K562 (cell line): ENCODE measurements around the gene STX3. TPM values are rescaled to one million over a fixed set of nuclear protein-coding genes. Genes with fewer than 3 reads are reported as not detected.
A peak's percentile ranks its signal among the peaks of the same experiment; 100 is the strongest.

Experiments used
- ETS2 ChIP-seq: IDR thresholded peaks from 2 replicates; pipeline ENCODE4 v1.6.1; 2016; ENCODE audit warnings: borderline replicate concordance, missing genetic modification characterization, mild to moderate bottlenecking, moderate library complexity, missing compliant biosample characterization; ENCODE audit not compliant: poor library complexity, severe bottlenecking
- HDAC6 ChIP-seq: IDR thresholded peaks from 2 replicates; pipeline ENCODE4 v1.6.1; 2012; ENCODE audit warnings: low read depth, mild to moderate bottlenecking, control low read depth, inconsistent platforms, low read length, moderate library complexity
- MECOM ChIP-seq: fragments of 250-450 bp; sonication (Bioruptor Pico); IDR thresholded peaks from 2 replicates; pipeline ENCODE4 v1.8.0; 2022; ENCODE audit warnings: inconsistent platforms
- POLR2AphosphoS2 ChIP-seq: IDR thresholded peaks from 2 replicates; pipeline ENCODE4 v1.6.1; 2012; ENCODE audit warnings: low read length, improper control_type of control experiment
- POLR2B ChIP-seq: fragments of 450-650 bp; IDR thresholded peaks from 2 replicates; pipeline ENCODE4 v1.6.1; 2018; ENCODE audit warnings: low read depth; ENCODE audit not compliant: partially characterized antibody
- RBM39 ChIP-seq: fragments of 200-400 bp; formaldehyde crosslinking; optimal IDR thresholded peaks from 2 replicates; pipeline ENCODE3; 2018; ENCODE audit warnings: low read depth, low read length
- ZNF584 ChIP-seq: fragments of 200-800 bp; sonication (Bioruptor generic); IDR thresholded peaks from 2 replicates; pipeline ENCODE4 v1.6.1; 2016; ENCODE audit warnings: low read depth, mild to moderate bottlenecking, missing genetic modification characterization, missing compliant biosample characterization
- polyA plus RNA-seq, 8 experiments: library from polyadenylated mRNA; depleted of rRNA in 4 of 8; stranded (reverse) in 5 of 8; unstranded in 3 of 8; fragments of >200 nt; fragmentation: Nextera tagmentation in 2 of 8; fragmentation: Illumina TruSeq in 1 of 8; extraction: Ambion mirVana in 2 of 8; extraction: Trizol in 1 of 8; gene quantifications; 2 replicates each; pipeline versions ENCODE4 v1.2.1 to v1.2.3, GENCODE V29; 2011 to 2014; ENCODE audit warnings: inconsistent platforms in 1 of 8, missing spikeins in 1 of 8
- total RNA-seq, 7 experiments: library from RNA; depleted of rRNA in 6 of 7; stranded (reverse); fragments of >200 nt in 6 of 7; fragmentation: Illumina TruSeq in 2 of 7; extraction: Trizol in 2 of 7; gene quantifications; 2 replicates each; pipeline versions ENCODE4 v1.2.1 to v1.2.3, GENCODE V29; 2011 to 2021; ENCODE audit warnings: low replicate concordance in 1 of 7
- TF ChIP-seq, protein P1 (sequence below): fragments of 450-650 bp; formaldehyde crosslinking; IDR thresholded peaks from 2 replicates; pipeline ENCODE4 v1.4.0; 2020; ENCODE audit warnings: mild to moderate bottlenecking, moderate library complexity
- TF ChIP-seq, protein P2 (sequence below), 2 experiments: IDR thresholded peaks; 2 replicates each; pipeline ENCODE4 v1.6.1; 2011; ENCODE audit warnings: borderline replicate concordance in 1 of 2, control low read depth in 1 of 2, low read depth in 1 of 2, low read length in 1 of 2, mild to moderate bottlenecking in 1 of 2, mixed read lengths in 1 of 2, moderate library complexity in 1 of 2; ENCODE audit not compliant: insufficient read depth in 1 of 2, insufficient read length in 1 of 2, poor library complexity in 1 of 2, severe bottlenecking in 1 of 2; ENCODE audit errors: extremely low read depth in 1 of 2
- TF ChIP-seq, protein P3 (sequence below): IDR thresholded peaks from 3 replicates; pipeline ENCODE4 v1.6.1; 2011; ENCODE audit warnings: borderline replicate concordance, mild to moderate bottlenecking, moderate library complexity; ENCODE audit not compliant: insufficient read length; ENCODE audit errors: extremely low read depth
- TF ChIP-seq, protein P4 (sequence below), 2 experiments: fragments of 450-650 bp; formaldehyde crosslinking in 1 of 2; IDR thresholded peaks; 2 replicates each; pipeline versions ENCODE4 v1.4.0 to v1.6.1; 2014 to 2020; ENCODE audit warnings: mild to moderate bottlenecking in 2 of 2, borderline replicate concordance in 1 of 2, low read depth in 1 of 2

Gene STX3
- total and polyA plus RNA-seq, 9 of the 15 experiments (the other 6 are each of a cell fraction or from before 2014, with no cell fraction given): 12.0 to 91.6 (median 48.7) TPM

DNA sequence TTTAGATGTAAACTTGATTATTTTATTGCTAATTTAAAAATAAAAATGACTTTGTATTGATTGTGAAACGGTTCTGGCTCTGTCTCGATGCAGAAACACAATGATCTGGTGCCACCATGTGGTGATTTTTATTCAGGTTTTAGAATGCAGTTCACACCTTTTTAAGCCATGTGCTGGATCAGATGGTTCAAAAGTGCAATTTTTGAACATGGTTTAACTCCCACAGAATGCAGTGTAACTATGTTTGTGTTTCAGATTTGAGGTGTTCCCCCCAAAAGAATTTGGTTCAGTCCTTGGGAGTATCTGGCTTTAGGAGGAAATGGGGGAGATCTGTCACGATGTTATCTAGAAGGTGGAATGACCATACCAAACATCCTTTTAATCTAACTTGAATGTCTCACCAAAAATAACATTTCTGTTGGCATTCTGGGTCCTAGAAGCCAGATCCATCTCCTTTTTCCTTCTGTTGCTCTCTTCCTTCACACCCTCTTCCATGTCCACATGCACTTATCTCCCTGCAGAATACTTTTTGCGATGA lies 47.5 kb downstream of the STX3 start (continued):
- TF ChIP-seq, protein P1, sequence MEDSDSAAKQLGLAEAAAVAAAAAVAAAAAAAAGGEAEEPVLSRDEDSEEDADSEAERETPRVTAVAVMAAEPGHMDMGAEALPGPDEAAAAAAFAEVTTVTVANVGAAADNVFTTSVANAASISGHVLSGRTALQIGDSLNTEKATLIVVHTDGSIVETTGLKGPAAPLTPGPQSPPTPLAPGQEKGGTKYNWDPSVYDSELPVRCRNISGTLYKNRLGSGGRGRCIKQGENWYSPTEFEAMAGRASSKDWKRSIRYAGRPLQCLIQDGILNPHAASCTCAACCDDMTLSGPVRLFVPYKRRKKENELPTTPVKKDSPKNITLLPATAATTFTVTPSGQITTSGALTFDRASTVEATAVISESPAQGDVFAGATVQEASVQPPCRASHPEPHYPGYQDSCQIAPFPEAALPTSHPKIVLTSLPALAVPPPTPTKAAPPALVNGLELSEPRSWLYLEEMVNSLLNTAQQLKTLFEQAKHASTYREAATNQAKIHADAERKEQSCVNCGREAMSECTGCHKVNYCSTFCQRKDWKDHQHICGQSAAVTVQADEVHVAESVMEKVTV: peak; percentile 69; the same call in 1 of the 2 replicates
- TF ChIP-seq ZNF584 (CRISPR knock-in tag) (no peak), HDAC6 (no peak), POLR2AphosphoS2 (no peak), RBM39 (no peak), POLR2B (no peak), MECOM (CRISPR knock-in tag) (no peak), ETS2 (tag) (no peak)
- TF ChIP-seq, protein P2, sequence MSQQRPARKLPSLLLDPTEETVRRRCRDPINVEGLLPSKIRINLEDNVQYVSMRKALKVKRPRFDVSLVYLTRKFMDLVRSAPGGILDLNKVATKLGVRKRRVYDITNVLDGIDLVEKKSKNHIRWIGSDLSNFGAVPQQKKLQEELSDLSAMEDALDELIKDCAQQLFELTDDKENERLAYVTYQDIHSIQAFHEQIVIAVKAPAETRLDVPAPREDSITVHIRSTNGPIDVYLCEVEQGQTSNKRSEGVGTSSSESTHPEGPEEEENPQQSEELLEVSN (IDR thresholded peaks at IDR 0.05; ENCODE audit: borderline replicate concordance in 1 of 2, extremely low read depth in 1 of 2, insufficient read depth in 1 of 2, insufficient read length in 1 of 2, low read depth in 1 of 2, low read length in 1 of 2, poor library complexity in 1 of 2, severe bottlenecking in 1 of 2): peak; percentile 82 to 86
- TF ChIP-seq, protein P3, sequence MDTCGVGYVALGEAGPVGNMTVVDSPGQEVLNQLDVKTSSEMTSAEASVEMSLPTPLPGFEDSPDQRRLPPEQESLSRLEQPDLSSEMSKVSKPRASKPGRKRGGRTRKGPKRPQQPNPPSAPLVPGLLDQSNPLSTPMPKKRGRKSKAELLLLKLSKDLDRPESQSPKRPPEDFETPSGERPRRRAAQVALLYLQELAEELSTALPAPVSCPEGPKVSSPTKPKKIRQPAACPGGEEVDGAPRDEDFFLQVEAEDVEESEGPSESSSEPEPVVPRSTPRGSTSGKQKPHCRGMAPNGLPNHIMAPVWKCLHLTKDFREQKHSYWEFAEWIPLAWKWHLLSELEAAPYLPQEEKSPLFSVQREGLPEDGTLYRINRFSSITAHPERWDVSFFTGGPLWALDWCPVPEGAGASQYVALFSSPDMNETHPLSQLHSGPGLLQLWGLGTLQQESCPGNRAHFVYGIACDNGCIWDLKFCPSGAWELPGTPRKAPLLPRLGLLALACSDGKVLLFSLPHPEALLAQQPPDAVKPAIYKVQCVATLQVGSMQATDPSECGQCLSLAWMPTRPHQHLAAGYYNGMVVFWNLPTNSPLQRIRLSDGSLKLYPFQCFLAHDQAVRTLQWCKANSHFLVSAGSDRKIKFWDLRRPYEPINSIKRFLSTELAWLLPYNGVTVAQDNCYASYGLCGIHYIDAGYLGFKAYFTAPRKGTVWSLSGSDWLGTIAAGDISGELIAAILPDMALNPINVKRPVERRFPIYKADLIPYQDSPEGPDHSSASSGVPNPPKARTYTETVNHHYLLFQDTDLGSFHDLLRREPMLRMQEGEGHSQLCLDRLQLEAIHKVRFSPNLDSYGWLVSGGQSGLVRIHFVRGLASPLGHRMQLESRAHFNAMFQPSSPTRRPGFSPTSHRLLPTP: no peak
- TF ChIP-seq, protein P4, sequence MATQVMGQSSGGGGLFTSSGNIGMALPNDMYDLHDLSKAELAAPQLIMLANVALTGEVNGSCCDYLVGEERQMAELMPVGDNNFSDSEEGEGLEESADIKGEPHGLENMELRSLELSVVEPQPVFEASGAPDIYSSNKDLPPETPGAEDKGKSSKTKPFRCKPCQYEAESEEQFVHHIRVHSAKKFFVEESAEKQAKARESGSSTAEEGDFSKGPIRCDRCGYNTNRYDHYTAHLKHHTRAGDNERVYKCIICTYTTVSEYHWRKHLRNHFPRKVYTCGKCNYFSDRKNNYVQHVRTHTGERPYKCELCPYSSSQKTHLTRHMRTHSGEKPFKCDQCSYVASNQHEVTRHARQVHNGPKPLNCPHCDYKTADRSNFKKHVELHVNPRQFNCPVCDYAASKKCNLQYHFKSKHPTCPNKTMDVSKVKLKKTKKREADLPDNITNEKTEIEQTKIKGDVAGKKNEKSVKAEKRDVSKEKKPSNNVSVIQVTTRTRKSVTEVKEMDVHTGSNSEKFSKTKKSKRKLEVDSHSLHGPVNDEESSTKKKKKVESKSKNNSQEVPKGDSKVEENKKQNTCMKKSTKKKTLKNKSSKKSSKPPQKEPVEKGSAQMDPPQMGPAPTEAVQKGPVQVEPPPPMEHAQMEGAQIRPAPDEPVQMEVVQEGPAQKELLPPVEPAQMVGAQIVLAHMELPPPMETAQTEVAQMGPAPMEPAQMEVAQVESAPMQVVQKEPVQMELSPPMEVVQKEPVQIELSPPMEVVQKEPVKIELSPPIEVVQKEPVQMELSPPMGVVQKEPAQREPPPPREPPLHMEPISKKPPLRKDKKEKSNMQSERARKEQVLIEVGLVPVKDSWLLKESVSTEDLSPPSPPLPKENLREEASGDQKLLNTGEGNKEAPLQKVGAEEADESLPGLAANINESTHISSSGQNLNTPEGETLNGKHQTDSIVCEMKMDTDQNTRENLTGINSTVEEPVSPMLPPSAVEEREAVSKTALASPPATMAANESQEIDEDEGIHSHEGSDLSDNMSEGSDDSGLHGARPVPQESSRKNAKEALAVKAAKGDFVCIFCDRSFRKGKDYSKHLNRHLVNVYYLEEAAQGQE (IDR thresholded peaks at IDR 0.05; ENCODE audit: borderline replicate concordance): peak; percentile 80
- TF ChIP-seq, protein P4 (CRISPR knock-in tag; IDR thresholded peaks at IDR 0.05; ENCODE audit: low read depth): no peak
